Measurements from ENCODE around the gene DNASE1L2.
"Not testable (repeated sequence)": the region's sequence is repeated elsewhere in the genome, so short reads cannot be mapped to it uniquely, and the experiment has no call there.

Gene DNASE1L2

DNA sequence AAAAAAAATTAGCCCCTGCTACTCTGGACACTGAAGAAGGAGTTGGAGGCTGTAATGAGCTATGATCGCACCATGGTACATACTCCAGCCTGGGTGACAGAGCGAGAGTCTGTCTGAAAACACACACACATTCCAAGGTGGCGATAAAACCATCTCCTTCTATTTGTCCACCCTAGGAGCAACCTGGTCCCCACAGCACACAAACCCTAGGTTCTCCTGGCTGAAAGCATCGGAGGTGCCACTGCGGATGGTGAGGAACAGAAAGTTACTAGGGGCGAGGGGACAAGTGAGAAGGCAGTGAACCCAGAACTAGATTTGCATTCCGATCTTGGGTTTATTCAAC lies 16.5 kb downstream of the DNASE1L2 start:
- no peak for DNase-seq (ENCODE audit: extremely low read depth, low read depth)
- TF ChIP-seq, protein P1, sequence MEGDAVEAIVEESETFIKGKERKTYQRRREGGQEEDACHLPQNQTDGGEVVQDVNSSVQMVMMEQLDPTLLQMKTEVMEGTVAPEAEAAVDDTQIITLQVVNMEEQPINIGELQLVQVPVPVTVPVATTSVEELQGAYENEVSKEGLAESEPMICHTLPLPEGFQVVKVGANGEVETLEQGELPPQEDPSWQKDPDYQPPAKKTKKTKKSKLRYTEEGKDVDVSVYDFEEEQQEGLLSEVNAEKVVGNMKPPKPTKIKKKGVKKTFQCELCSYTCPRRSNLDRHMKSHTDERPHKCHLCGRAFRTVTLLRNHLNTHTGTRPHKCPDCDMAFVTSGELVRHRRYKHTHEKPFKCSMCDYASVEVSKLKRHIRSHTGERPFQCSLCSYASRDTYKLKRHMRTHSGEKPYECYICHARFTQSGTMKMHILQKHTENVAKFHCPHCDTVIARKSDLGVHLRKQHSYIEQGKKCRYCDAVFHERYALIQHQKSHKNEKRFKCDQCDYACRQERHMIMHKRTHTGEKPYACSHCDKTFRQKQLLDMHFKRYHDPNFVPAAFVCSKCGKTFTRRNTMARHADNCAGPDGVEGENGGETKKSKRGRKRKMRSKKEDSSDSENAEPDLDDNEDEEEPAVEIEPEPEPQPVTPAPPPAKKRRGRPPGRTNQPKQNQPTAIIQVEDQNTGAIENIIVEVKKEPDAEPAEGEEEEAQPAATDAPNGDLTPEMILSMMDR (IDR thresholded peaks at IDR 0.05; ENCODE audit: low read depth, low read length), result no peak

DNA sequence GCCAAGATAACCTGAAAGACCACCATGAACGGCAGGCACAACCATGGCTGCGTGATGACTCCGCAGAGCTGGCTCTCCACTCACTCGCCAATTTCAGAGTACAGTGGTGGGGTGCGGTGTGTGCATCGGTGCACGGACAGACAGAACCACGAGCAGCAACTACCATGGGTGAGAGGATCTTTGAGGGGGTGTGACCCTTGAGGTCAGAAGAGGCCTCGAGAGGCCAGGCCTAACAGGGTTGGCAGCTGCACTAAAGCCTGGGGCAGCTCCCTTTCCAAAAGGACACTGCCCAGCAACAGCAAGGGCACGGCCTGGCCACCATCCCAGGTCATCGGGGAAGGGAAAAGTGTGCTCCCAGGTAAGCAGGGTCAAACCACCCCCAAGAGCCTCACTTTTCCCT lies 17.0 kb downstream of the DNASE1L2 start:
- DNase-seq (ENCODE audit: extremely low read depth, low read depth), result no peak
- TF ChIP-seq, protein P1 (IDR thresholded peaks at IDR 0.05; ENCODE audit: low read depth, low read length), result no peak

DNA sequence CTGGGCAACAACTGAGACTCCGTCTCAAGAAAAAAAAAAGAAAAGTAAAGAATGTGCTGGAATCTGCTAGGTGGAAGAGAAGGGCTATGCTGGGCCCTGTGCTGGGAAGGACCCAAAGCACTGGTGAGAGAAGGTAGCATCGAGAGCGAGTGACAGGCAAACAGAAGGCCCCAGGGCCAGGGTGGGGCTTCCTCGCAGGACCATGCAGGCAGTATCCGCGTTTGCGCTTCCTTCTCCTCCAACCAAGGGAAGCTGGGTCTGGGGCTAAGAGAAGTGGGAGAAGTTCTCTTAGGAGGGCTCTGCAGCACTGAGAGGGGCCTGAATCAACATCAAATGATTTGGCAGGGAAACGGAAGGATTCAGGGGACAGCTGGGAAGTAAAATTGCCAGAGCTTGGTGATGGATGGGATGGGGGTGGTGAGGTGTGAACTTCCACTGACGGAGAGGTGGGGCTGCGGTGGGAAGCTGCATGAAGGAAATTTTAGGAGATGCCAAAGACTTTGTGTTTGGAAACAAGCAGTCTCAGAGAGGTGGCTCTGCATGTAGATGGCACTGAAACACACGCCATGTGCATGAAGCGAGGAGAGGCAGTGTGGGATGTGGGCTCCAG lies 20.4 kb downstream of the DNASE1L2 start:
- no peak for DNase-seq (ENCODE audit: extremely low read depth, low read depth)
- TF ChIP-seq, protein P1 (IDR thresholded peaks at IDR 0.05; ENCODE audit: low read depth, low read length), result no peak

DNA sequence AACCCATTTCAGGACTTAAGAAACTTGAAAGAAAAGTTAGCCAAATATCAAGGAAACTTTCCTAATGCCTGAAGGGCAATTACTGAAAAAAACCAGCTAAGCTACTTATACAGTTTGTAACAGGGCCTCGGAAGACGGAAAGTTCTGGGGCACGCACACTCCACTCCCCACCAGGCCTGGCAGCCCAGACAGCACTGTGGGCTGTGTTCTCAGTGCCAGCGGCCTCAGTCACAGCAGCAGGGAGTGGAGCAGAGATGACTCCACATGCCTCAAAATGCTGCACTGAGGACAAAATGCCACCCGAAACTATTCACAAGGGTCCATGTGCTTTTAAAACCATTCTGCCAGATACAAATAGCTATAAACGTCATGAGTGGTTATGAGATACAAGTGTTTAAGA lies 21.5 kb downstream of the DNASE1L2 start:
- DNase-seq (ENCODE audit: extremely low read depth, low read depth), result no peak
- TF ChIP-seq, protein P1 (IDR thresholded peaks at IDR 0.05; ENCODE audit: low read depth, low read length), result no peak

DNA sequence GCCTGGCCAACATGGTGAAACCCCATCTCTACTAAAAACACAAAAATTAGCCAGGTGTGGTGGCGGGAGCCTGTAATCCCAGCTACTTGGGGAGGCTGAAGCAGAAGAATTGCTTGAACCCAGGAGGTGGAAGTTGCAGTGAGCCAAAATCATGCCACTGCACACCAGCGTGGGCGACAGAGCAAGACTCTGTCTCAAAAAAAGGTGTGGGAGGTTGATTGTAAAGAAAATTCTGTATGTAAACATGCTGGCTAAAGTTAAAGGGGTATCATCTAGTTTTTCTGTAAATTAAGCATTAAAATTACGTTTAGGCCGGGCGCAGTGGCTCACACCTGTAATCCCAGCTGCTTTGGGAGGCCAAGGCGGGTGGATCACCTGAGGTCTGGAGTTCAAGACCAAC lies 22.3 kb downstream of the DNASE1L2 start:
- not testable (repeated sequence) for DNase-seq (ENCODE audit: extremely low read depth, low read depth)

DNA sequence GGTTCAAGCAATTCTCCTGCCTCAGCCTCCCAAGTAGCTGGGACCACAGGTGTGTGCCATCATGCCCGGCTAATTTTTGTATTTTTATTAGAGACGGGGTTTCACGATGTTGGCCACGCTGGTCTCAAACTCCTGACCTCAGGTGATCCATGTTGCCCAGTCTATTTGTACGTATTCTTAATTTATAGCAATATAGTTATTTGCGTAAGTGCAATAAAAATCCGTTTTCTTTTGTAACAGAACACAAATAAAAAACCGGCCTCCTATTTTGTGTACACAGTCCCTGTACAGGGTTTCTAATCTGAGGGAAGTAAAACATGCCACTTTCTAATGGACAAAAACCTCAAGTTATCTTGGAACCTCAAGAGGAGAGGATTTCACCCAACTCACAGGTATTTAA lies 24.0 kb downstream of the DNASE1L2 start:
- TF ChIP-seq, protein P1 (IDR thresholded peaks at IDR 0.05; ENCODE audit: low read depth, low read length), result no peak
- DNase-seq (ENCODE audit: extremely low read depth, low read depth), result no peak

DNA sequence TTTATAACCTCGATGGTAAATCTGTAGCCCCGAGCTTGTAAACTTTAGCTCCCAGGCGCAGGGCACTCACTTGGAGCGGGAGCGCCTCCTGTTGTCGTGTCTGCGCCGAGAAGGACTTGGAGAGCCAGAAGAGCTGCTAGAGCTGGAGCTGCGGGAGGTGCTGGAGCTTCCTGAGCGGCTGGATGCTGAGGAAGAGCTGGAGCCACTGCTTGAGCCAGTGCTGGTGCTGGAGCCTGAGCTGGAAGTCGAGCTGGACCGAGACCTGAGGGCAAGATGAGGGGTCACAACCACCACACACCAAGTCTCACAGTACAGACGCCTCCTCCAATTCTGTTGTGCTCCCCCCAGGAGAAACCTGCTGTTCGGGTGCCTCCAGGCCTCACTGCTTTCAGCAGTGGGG lies 26.8 kb downstream of the DNASE1L2 start:
- DNase-seq (ENCODE audit: extremely low read depth, low read depth), result not testable (repeated sequence)

DNA sequence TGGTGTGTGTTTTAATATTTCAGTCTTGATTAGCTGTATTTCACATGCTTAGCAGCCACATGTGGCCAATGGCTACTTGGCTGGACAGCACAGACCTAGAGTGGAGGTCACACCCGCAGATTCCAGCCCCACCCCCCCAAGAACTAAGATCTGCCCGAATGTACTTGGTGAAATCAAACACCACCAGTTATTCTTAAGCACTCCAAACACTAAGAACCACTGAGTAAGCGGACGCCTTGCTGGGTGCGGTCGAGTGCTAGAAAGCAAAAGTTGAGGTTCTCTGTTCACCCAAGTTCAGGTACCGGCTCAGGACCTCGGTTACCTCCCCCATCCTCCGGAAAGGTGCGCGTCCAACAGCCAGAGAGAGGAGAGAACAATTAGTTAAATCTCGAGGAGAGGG lies 30.6 kb downstream of the DNASE1L2 start:
- not testable (repeated sequence) for DNase-seq (ENCODE audit: extremely low read depth, low read depth)

DNA sequence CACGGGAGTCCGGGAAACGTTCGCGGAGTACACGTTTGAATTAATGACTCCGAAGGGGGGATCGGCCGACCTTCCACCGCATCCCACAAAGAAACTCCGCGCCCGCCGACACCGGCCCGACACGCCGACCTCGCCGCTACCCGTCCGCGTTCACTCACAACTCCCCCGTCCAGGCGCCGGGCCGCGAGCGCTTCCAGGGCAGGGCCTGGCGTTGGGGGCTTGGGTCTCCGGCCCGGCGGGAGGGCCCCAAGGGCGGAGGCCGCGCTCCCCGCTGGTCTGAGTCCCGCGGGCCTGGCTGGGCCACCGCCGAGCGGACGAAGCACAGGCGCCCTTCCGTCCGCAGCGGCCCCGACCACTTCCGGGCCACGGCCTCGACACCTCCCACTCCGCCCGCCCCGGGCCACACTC lies 31.3 kb downstream of the DNASE1L2 start:
- not testable (repeated sequence) for DNase-seq (ENCODE audit: extremely low read depth, low read depth)

All from AG09319 (cell line).